GM12872 (cell line): ENCODE data around the gene ZNF708.

Experiments used
- TF ChIP-seq, protein P1 (sequence below): IDR thresholded peaks from 3 replicates; pipeline ENCODE4 v1.5.1; 2011; ENCODE audit warnings: low read depth, mild to moderate bottlenecking, low read length, moderate library complexity; ENCODE audit not compliant: insufficient read depth

The ZNF708 gene

DNA sequence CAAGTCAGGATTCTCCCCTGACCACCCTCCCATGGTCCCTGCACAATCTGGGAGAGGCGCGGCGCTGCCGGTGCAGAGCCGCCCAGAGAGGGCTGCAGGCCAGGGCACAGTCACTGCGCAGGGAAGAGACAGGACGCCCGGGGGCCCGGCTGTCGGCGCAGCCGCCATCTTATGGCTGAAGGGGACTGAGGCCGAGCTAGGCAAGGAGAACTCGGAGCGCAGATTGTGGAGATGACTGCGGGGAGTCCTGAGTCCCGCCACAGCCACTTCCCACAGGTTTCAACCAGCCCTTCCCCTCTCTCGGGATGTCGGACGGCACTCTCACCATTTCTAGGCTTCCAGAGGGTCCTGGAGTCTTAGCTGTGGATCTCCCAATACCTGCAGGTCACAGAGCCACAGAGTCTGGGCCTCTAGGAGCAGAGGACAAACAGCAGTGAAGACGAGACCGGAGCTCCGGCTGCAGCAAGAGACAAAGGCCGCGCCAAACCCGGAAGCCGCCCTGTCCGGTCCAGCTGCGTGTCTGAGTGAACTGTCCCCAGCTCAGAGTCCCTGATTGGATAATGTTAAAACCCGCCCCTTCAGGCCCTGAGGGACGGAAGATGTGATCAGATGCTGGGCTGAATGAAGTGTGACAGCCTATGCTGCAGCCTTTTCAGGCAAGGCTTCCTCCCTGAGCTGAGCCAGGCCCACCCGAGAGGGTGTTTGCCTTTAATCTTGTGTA lies at the start of gene ZNF708:
ZNF708 (minus strand) TSS at position 526 of the 721 bp plus-strand sequence; CDS start at position 328, 198 bp downstream.
- TF ChIP-seq, protein P1, sequence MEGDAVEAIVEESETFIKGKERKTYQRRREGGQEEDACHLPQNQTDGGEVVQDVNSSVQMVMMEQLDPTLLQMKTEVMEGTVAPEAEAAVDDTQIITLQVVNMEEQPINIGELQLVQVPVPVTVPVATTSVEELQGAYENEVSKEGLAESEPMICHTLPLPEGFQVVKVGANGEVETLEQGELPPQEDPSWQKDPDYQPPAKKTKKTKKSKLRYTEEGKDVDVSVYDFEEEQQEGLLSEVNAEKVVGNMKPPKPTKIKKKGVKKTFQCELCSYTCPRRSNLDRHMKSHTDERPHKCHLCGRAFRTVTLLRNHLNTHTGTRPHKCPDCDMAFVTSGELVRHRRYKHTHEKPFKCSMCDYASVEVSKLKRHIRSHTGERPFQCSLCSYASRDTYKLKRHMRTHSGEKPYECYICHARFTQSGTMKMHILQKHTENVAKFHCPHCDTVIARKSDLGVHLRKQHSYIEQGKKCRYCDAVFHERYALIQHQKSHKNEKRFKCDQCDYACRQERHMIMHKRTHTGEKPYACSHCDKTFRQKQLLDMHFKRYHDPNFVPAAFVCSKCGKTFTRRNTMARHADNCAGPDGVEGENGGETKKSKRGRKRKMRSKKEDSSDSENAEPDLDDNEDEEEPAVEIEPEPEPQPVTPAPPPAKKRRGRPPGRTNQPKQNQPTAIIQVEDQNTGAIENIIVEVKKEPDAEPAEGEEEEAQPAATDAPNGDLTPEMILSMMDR = no peak

DNA sequence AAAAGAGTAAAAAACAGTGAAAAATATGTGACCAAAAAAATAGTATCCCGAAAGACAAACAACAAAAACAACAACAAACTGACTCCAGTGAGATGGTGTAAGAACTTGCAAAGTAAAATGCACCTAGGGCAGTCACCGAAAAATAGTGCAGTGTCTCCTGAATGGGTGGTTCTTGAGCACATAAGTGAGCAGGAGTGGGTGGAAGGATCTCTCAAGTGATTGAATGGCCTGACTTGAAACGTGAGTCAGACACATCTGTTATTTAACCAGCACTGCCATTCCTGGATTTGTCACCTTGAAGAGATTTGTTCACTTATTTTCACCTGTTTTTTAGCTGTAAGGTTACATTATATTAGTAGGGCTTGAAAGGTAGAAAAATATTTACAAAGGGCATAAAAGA lies 33.1 kb upstream of the ZNF708 start:
- TF ChIP-seq, protein P1 = no peak

DNA sequence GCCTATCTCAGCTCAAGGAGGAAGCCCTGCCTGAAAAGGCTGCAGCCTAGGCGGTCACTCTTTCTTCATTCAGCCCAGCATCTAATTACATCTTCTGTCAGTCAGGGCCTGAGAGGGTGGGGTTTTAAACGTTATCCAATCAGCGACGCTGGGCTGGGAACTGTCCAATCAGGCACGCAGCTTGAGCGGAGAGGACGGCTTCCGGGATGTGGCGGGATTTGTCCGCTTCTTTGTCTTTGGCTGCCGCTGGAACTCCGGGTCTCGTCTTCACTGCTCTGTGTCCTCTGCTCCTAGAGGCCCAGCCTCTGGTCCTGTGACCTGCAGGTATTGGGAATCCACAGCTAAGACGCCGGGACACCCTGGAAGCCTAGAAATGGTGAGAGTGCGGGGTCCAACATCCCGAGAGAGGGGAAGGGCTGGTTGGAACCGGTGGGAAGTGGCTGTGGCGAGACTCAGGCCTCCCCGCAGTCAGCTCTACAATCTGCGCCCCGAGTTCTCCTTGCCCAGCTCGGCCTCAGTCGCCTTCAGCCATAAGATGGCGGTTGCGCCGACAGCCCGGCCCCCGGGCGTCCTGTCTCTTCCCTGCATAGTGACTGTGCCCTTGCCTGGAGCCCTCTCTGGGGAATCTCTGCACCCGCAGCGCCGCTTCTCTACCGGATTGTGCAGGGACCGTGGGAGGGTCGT lies 29.7 kb upstream of the ZNF708 start, which contains the start of gene ZNF738:
ZNF738 (plus strand) TSS at position 233 of the 684 bp plus-strand sequence; CDS start at position 374, 141 bp downstream.
- TF ChIP-seq, protein P1 = no peak

DNA sequence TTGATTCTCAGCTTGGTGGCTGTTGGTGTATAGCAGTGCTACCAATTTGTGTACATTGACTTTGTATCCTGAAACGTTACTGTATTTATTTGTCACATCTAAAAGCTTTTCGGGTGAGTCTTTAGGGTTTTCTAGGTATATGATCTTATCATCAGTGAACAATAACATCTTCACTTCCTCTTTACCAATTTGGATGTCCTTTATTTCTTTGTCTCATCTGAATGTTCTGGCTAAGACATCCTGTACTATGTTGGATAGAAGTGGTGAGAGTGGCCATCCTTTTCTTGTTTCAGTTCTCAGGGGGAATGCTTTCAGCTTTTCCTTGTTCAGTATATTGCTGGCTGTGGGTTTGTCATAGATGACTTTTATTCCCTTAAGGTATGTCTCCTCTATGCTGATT lies 23.6 kb upstream of the ZNF708 start:
- TF ChIP-seq, protein P1 = no peak

DNA sequence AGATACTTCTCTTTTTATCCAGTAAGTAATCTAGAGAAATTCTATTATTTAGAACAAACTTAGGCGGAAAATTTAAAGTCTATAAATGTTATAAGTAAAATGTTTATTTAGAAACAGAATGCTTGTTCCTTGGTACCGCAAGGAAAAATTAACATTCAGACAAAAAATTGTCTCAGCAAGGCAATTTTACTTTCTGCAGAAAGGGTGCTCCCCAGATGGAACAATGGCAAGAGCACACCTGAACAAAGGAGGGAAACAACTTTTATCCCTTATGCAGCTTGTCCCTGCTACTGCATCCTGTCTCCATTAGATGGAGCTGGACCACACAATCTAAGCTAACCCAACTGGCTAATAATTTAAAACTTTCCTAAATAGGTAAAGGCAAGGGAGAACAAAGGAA lies 6.5 kb upstream of the ZNF708 start:
- TF ChIP-seq, protein P1 = no peak

DNA sequence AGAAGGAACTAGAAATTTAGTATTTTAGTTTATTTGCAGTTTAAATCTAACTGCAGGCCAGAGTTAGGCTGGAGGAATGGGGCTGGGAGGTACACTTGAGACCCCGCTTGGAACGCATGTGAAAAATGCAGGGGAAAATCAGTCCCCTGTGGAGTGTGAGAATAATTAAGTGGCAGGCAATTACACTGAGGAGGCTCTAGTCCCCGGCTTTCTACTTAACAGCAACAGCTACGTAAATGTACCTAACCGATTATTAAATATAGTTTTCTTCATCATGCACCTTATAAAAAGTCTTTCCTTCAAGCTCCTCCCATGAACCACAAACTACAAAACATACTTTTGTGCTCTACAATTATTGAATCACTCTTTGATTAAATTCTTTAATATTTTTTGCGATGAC lies 804 bp downstream of the ZNF708 start:
- TF ChIP-seq, protein P1 = no peak

DNA sequence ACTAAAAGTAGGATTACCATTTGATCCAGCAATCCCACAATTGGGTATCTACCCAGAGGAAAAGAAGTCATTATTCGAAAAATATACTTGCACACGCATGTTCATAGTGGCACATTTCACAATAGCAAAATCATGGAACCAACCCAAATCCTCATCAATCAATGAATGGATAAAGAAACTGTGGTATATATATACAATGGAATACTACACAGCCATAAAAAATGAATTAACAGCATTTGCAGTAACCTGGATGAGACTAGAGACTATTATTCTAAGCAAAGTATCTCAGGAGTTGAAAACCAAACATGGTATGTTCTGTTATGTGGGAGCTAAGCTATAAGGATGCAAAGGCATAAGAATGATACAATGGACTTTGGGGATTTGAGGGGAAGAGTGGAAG lies 3.0 kb downstream of the ZNF708 start:
- TF ChIP-seq, protein P1 = no peak
